ENCODE data around the gene B3GALT5. TPM values are rescaled to one million over a fixed set of nuclear protein-coding genes. Genes with fewer than 3 reads are reported as not detected.

The B3GALT5 gene
- total RNA-seq, 2 experiments from 2014 or later: not detected

GRCh38 chr21:39656209-39656608, 43.5 kb downstream of the B3GALT5 start:
- no peak for DNase-seq
- Mint-ChIP-seq H3K27me3 (no peaks in the 10 kb centered on the region), H3K4me1 (ENCODE audit: low read depth) (no peaks in the 10 kb centered on the region), H3K36me3 (no peaks in the 10 kb centered on the region), H3K27ac (no peak overlapping the region), H3K9me3 (peaks cover 11% of the 10 kb centered on the region), H3K4me3 (no peak overlapping the region)
- ChIA-PET CTCF (no interaction called here), POLR2A (no interaction called here)
- intact Hi-C loops (cut with micrococcal nuclease): no loop called here

GRCh38 chr21:39657091-39657689, 44.5 kb downstream of the B3GALT5 start:
- H3K27ac Mint-ChIP-seq: no peak overlapping the region
- H3K4me3 Mint-ChIP-seq: no peak overlapping the region
- DNase-seq: no peak
- H3K36me3 Mint-ChIP-seq: no peaks in the 10 kb centered on the region
- no peaks in the 10 kb centered on the region for H3K27me3 Mint-ChIP-seq
- POLR2A ChIA-PET: no interaction called here
- intact Hi-C loops (cut with micrococcal nuclease): no loop called here
- peaks cover 11% of the 10 kb centered on the region for H3K9me3 Mint-ChIP-seq
- no peaks in the 10 kb centered on the region for H3K4me1 Mint-ChIP-seq (ENCODE audit: low read depth)
- CTCF ChIA-PET: no interaction called here

- H3K27ac Mint-ChIP-seq: no peak overlapping the region
- H3K4me3 Mint-ChIP-seq: no peak overlapping the region
- intact Hi-C loops (cut with micrococcal nuclease): no loop called here
- H3K36me3 Mint-ChIP-seq: no peaks in the 10 kb centered on the region
- POLR2A ChIA-PET: no interaction called here
- H3K9me3 Mint-ChIP-seq: peaks cover 8% of the 10 kb centered on the region
- no peaks in the 10 kb centered on the region for H3K4me1 Mint-ChIP-seq (ENCODE audit: low read depth)
- no peaks in the 10 kb centered on the region for H3K27me3 Mint-ChIP-seq
- CTCF ChIA-PET: no interaction called here
- DNase-seq: no peak
Measured at GRCh38 chr21:39658066-39658465, 45.3 kb downstream of the B3GALT5 start.

GRCh38 chr21:39659070-39659815, 46.5 kb downstream of the B3GALT5 start:
- CTCF ChIA-PET: no interaction called here
- Mint-ChIP-seq H3K4me1 (ENCODE audit: low read depth) (no peaks in the 10 kb centered on the region), H3K9me3 (no peaks in the 10 kb centered on the region), H3K36me3 (no peaks in the 10 kb centered on the region), H3K27ac (no peak overlapping the region), H3K27me3 (no peaks in the 10 kb centered on the region), H3K4me3 (no peak overlapping the region)
- DNase-seq: no peak
- intact Hi-C loops (cut with micrococcal nuclease): no loop called here
- POLR2A ChIA-PET: no interaction called here

GRCh38 chr21:39660191-39660980, 47.6 kb downstream of the B3GALT5 start:
- no peak for DNase-seq
- intact Hi-C loops (cut with micrococcal nuclease): no loop called here
- no peaks in the 10 kb centered on the region for H3K9me3 Mint-ChIP-seq
- no peaks in the 10 kb centered on the region for H3K4me1 Mint-ChIP-seq (ENCODE audit: low read depth)
- no peak overlapping the region for H3K4me3 Mint-ChIP-seq
- no peaks in the 10 kb centered on the region for H3K27me3 Mint-ChIP-seq
- ChIA-PET CTCF (no interaction called here), POLR2A (no interaction called here)
- no peak overlapping the region for H3K27ac Mint-ChIP-seq
- no peaks in the 10 kb centered on the region for H3K36me3 Mint-ChIP-seq

GRCh38 chr21:39661121-39661520, 48.4 kb downstream of the B3GALT5 start:
- H3K9me3 Mint-ChIP-seq: no peaks in the 10 kb centered on the region
- POLR2A ChIA-PET: no interaction called here
- no peaks in the 10 kb centered on the region for H3K27me3 Mint-ChIP-seq
- no peak overlapping the region for H3K27ac Mint-ChIP-seq
- intact Hi-C loops (cut with micrococcal nuclease): no loop called here
- H3K4me1 Mint-ChIP-seq (ENCODE audit: low read depth): no peaks in the 10 kb centered on the region
- H3K36me3 Mint-ChIP-seq: no peaks in the 10 kb centered on the region
- CTCF ChIA-PET: no interaction called here
- no peak for DNase-seq
- no peak overlapping the region for H3K4me3 Mint-ChIP-seq

GRCh38 chr21:39661740-39662139, 49.0 kb downstream of the B3GALT5 start:
- Mint-ChIP-seq H3K27ac (no peak overlapping the region), H3K4me1 (ENCODE audit: low read depth) (no peaks in the 10 kb centered on the region), H3K27me3 (no peaks in the 10 kb centered on the region), H3K4me3 (no peak overlapping the region), H3K9me3 (no peaks in the 10 kb centered on the region), H3K36me3 (no peaks in the 10 kb centered on the region)
- ChIA-PET POLR2A (no interaction called here), CTCF (no interaction called here)
- no peak for DNase-seq
- intact Hi-C loops (cut with micrococcal nuclease): no loop called here

- CTCF ChIA-PET: no interaction called here
- Mint-ChIP-seq H3K4me3 (no peak overlapping the region), H3K9me3 (no peaks in the 10 kb centered on the region), H3K27me3 (no peaks in the 10 kb centered on the region), H3K4me1 (ENCODE audit: low read depth) (no peaks in the 10 kb centered on the region), H3K36me3 (no peaks in the 10 kb centered on the region), H3K27ac (no peak overlapping the region)
- intact Hi-C loops (cut with micrococcal nuclease): no loop called here
- no peak for DNase-seq
- POLR2A ChIA-PET: no interaction called here
Measured at GRCh38 chr21:39662411-39662953, 49.7 kb downstream of the B3GALT5 start.

GRCh38 chr21:39663066-39663465, 50.3 kb downstream of the B3GALT5 start:
- intact Hi-C loops (cut with micrococcal nuclease): no loop called here
- ChIA-PET POLR2A (no interaction called here), CTCF (no interaction called here)
- H3K4me1 Mint-ChIP-seq (ENCODE audit: low read depth): no peaks in the 10 kb centered on the region
- no peak overlapping the region for H3K4me3 Mint-ChIP-seq
- no peaks in the 10 kb centered on the region for H3K27me3 Mint-ChIP-seq
- DNase-seq: no peak
- no peaks in the 10 kb centered on the region for H3K36me3 Mint-ChIP-seq
- H3K9me3 Mint-ChIP-seq: no peaks in the 10 kb centered on the region
- no peak overlapping the region for H3K27ac Mint-ChIP-seq

GRCh38 chr21:39663742-39664492, 51.2 kb downstream of the B3GALT5 start:
- no peak for DNase-seq
- no peaks in the 10 kb centered on the region for H3K9me3 Mint-ChIP-seq
- no peaks in the 10 kb centered on the region for H3K27me3 Mint-ChIP-seq
- ChIA-PET POLR2A (no interaction called here), CTCF (no interaction called here)
- intact Hi-C loops (cut with micrococcal nuclease): no loop called here
- no peak overlapping the region for H3K27ac Mint-ChIP-seq
- no peak overlapping the region for H3K4me3 Mint-ChIP-seq
- no peaks in the 10 kb centered on the region for H3K36me3 Mint-ChIP-seq
- no peaks in the 10 kb centered on the region for H3K4me1 Mint-ChIP-seq (ENCODE audit: low read depth)

GRCh38 chr21:39664586-39664985, 51.8 kb downstream of the B3GALT5 start:
- intact Hi-C loops (cut with micrococcal nuclease): no loop called here
- H3K27me3 Mint-ChIP-seq: no peaks in the 10 kb centered on the region
- no peaks in the 10 kb centered on the region for H3K4me1 Mint-ChIP-seq (ENCODE audit: low read depth)
- no peaks in the 10 kb centered on the region for H3K36me3 Mint-ChIP-seq
- H3K27ac Mint-ChIP-seq: no peak overlapping the region
- no peak overlapping the region for H3K4me3 Mint-ChIP-seq
- ChIA-PET POLR2A (no interaction called here), CTCF (no interaction called here)
- no peaks in the 10 kb centered on the region for H3K9me3 Mint-ChIP-seq
- DNase-seq: no peak

- no peak for DNase-seq
- POLR2A ChIA-PET: no interaction called here
- CTCF ChIA-PET: no interaction called here
- no peak overlapping the region for H3K27ac Mint-ChIP-seq
- H3K4me1 Mint-ChIP-seq (ENCODE audit: low read depth): no peaks in the 10 kb centered on the region
- no peak overlapping the region for H3K4me3 Mint-ChIP-seq
- no peaks in the 10 kb centered on the region for H3K9me3 Mint-ChIP-seq
- H3K36me3 Mint-ChIP-seq: no peaks in the 10 kb centered on the region
- no peaks in the 10 kb centered on the region for H3K27me3 Mint-ChIP-seq
- intact Hi-C loops (cut with micrococcal nuclease): no loop called here
Measured at GRCh38 chr21:39666026-39666425, 53.3 kb downstream of the B3GALT5 start.

All from activated CD4-positive, alpha-beta memory T cell treated with anti-CD3 and anti-CD28 coated beads for 36 hours (primary cell).